Natural killer cell treated with Interleukin-12 subunit alpha and Interleukin-12 subunit beta and Interleukin-15 and Interleukin-18, amount 100 ng/mL, for 72 hours (primary cell): ENCODE measurements around the gene GSK3B. TPM values are rescaled to one million over a fixed set of nuclear protein-coding genes. Genes with fewer than 3 reads are reported as not detected.

ENCODE experiments used
- ATAC-seq, 2 donors: fragments of 150-1000 bp; cut with Tn5 transposase in 1 of 2; sonication (Bioruptor Pico), chemical (Tn5 transposase) in 1 of 2; 2 replicates each; pipeline ENCODE4 v1.10.0; 2021
- DNase-seq: peaks from one replicate; pipeline ENCODE4 v3.0.0; 2022; ENCODE audit warnings: low spot score
- H3K27ac Mint-ChIP-seq, 2 donors: 1 replicate in 1 of 2; 2 replicates in 1 of 2; pipeline ENCODE4 v1.8.0; 2022; ENCODE audit warnings: mixed read lengths in 2 of 2, mild to moderate bottlenecking in 1 of 2, moderate library complexity in 1 of 2
- H3K27me3 Mint-ChIP-seq, 2 donors: 1 replicate in 1 of 2; 2 replicates in 1 of 2; pipeline ENCODE4 v1.8.0; 2022; ENCODE audit warnings: mixed read lengths in 2 of 2
- H3K36me3 Mint-ChIP-seq: one replicate; pipeline ENCODE4 v1.8.0; 2022; ENCODE audit warnings: mixed read lengths
- H3K4me1 Mint-ChIP-seq, 2 donors: 1 replicate in 1 of 2; 2 replicates in 1 of 2; pipeline ENCODE4 v1.8.0; 2022; ENCODE audit warnings: low read depth in 2 of 2, mixed read lengths in 2 of 2, mild to moderate bottlenecking in 1 of 2
- H3K4me3 Mint-ChIP-seq: one replicate; pipeline ENCODE4 v1.8.0; 2022; ENCODE audit warnings: mixed read lengths
- H3K9me3 Mint-ChIP-seq: 2 replicates; pipeline ENCODE4 v1.8.0; 2022; ENCODE audit warnings: mixed read lengths
- total RNA-seq, 2 donors: library from RNA; stranded (reverse); gene quantifications; one replicate each; pipeline ENCODE4 v1.2.3, GENCODE V29; 2022

Gene GSK3B
- total RNA-seq, 2 donors from 2014 or later = 43.9 to 44.3 TPM

GRCh38 chr3:120113128-120114116 lies 19.2 kb upstream of the GSK3B start:
- H3K9me3 Mint-ChIP-seq = peaks cover 5% of the 10 kb centered on the region
- DNase-seq = no peak
- peaks cover 0 to 7% of the 10 kb centered on the region in 2 donors for H3K27me3 Mint-ChIP-seq
- ATAC-seq = no peak
- H3K36me3 Mint-ChIP-seq = peaks cover 12% of the 10 kb centered on the region
- H3K4me1 Mint-ChIP-seq = no peaks in the 10 kb centered on the region
- no peak overlapping the region for H3K27ac Mint-ChIP-seq
- H3K4me3 Mint-ChIP-seq = no peak overlapping the region

GRCh38 chr3:120111898-120112297 lies 17.7 kb upstream of the GSK3B start:
- peaks cover 0 to 7% of the 10 kb centered on the region in 2 donors for H3K27me3 Mint-ChIP-seq
- peaks cover 2% of the 10 kb centered on the region for H3K9me3 Mint-ChIP-seq
- no peaks in the 10 kb centered on the region for H3K4me1 Mint-ChIP-seq
- H3K27ac Mint-ChIP-seq = no peak overlapping the region
- ATAC-seq = no peak
- no peak for DNase-seq
- no peak overlapping the region for H3K4me3 Mint-ChIP-seq
- peaks cover 7% of the 10 kb centered on the region for H3K36me3 Mint-ChIP-seq

- Mint-ChIP-seq H3K36me3 (peaks cover 6% of the 10 kb centered on the region), H3K27me3 (no peaks in the 10 kb centered on the region), H3K27ac (no peak overlapping the region), H3K4me3 (no peak overlapping the region), H3K9me3 (no peaks in the 10 kb centered on the region), H3K4me1 (peaks cover 0 to 6% of the 10 kb centered on the region in 2 donors)
- DNase-seq = no peak
- no peak for ATAC-seq
Measured at GRCh38 chr3:120103276-120103675, 9.0 kb upstream of the GSK3B start.

GRCh38 chr3:120102674-120103073 lies 8.4 kb upstream of the GSK3B start:
- no peaks in the 10 kb centered on the region for H3K9me3 Mint-ChIP-seq
- ATAC-seq (no peak), DNase-seq (no peak)
- H3K4me3 Mint-ChIP-seq = no peak overlapping the region
- peaks cover 6% of the 10 kb centered on the region for H3K36me3 Mint-ChIP-seq
- H3K27ac Mint-ChIP-seq = no peak overlapping the region
- H3K27me3 Mint-ChIP-seq = no peaks in the 10 kb centered on the region
- H3K4me1 Mint-ChIP-seq = peaks cover 0 to 6% of the 10 kb centered on the region in 2 donors

GRCh38 chr3:120102232-120102631 lies 8.0 kb upstream of the GSK3B start:
- no peak overlapping the region for H3K4me3 Mint-ChIP-seq
- DNase-seq = no peak
- peaks cover 0 to 6% of the 10 kb centered on the region in 2 donors for H3K4me1 Mint-ChIP-seq
- no peaks in the 10 kb centered on the region for H3K27me3 Mint-ChIP-seq
- H3K36me3 Mint-ChIP-seq = peaks cover 6% of the 10 kb centered on the region
- no peak overlapping the region for H3K27ac Mint-ChIP-seq
- ATAC-seq = no peak
- no peaks in the 10 kb centered on the region for H3K9me3 Mint-ChIP-seq

- no peak overlapping the region for H3K4me3 Mint-ChIP-seq
- DNase-seq = no peak
- H3K9me3 Mint-ChIP-seq = no peaks in the 10 kb centered on the region
- H3K27ac Mint-ChIP-seq = no peak overlapping the region
- peaks cover 6% of the 10 kb centered on the region for H3K36me3 Mint-ChIP-seq
- H3K27me3 Mint-ChIP-seq = no peaks in the 10 kb centered on the region
- no peak for ATAC-seq
- peaks cover 0 to 6% of the 10 kb centered on the region in 2 donors for H3K4me1 Mint-ChIP-seq
Measured at GRCh38 chr3:120101624-120102023, 7.4 kb upstream of the GSK3B start.

- no peaks in the 10 kb centered on the region for H3K9me3 Mint-ChIP-seq
- no peak overlapping the region for H3K27ac Mint-ChIP-seq
- DNase-seq = no peak
Measured at GRCh38 chr3:120100711-120101110, 6.5 kb upstream of the GSK3B start.

GRCh38 chr3:120098710-120099109 lies 4.5 kb upstream of the GSK3B start:
- Mint-ChIP-seq H3K36me3 (peaks cover 11% of the 10 kb centered on the region), H3K4me3 (no peak overlapping the region), H3K27ac (no peak overlapping the region), H3K27me3 (no peaks in the 10 kb centered on the region), H3K9me3 (no peaks in the 10 kb centered on the region), H3K4me1 (peaks cover 9 to 15% of the 10 kb centered on the region in 2 donors)
- DNase-seq = no peak
- ATAC-seq = no peak

More at GRCh38 chr3:120100711-120101110, 6.5 kb upstream of the GSK3B start:
- Mint-ChIP-seq H3K4me1 (peaks cover 7 to 12% of the 10 kb centered on the region in 2 donors), H3K27me3 (no peaks in the 10 kb centered on the region), H3K36me3 (peaks cover 11% of the 10 kb centered on the region), H3K4me3 (no peak overlapping the region)
- ATAC-seq = no peak

- ATAC-seq (no peak), DNase-seq (no peak)
- H3K4me3 Mint-ChIP-seq = no peak overlapping the region
- H3K27me3 Mint-ChIP-seq = no peaks in the 10 kb centered on the region
- H3K36me3 Mint-ChIP-seq = peaks cover 11% of the 10 kb centered on the region
- peaks cover 9 to 15% of the 10 kb centered on the region in 2 donors for H3K4me1 Mint-ChIP-seq
- H3K9me3 Mint-ChIP-seq = no peaks in the 10 kb centered on the region
- H3K27ac Mint-ChIP-seq = no peak overlapping the region
Measured at GRCh38 chr3:120095979-120096426, 1.8 kb upstream of the GSK3B start.

- peaks cover 11% of the 10 kb centered on the region for H3K36me3 Mint-ChIP-seq
- no peaks in the 10 kb centered on the region for H3K9me3 Mint-ChIP-seq
- H3K27ac Mint-ChIP-seq = no peak overlapping the region
- ATAC-seq (peak; percentile 61 to 63), DNase-seq (peak; percentile 90)
- no peak overlapping the region for H3K4me3 Mint-ChIP-seq
- H3K4me1 Mint-ChIP-seq = peaks cover 9 to 15% of the 10 kb centered on the region in 2 donors
- no peaks in the 10 kb centered on the region for H3K27me3 Mint-ChIP-seq
Measured at GRCh38 chr3:120095226-120095978, 1.2 kb upstream of the GSK3B start.

GRCh38 chr3:120094776-120095225 lies 554 bp upstream of the GSK3B start:
- ATAC-seq = peak; percentile 86 to 87
- peaks cover 11% of the 10 kb centered on the region for H3K36me3 Mint-ChIP-seq
- H3K27ac Mint-ChIP-seq = no peak overlapping the region
- H3K4me1 Mint-ChIP-seq = peaks cover 9 to 15% of the 10 kb centered on the region in 2 donors
- H3K4me3 Mint-ChIP-seq = no peak overlapping the region
- H3K27me3 Mint-ChIP-seq = no peaks in the 10 kb centered on the region
- no peaks in the 10 kb centered on the region for H3K9me3 Mint-ChIP-seq
- peak; percentile 99 for DNase-seq

- H3K9me3 Mint-ChIP-seq = no peaks in the 10 kb centered on the region
- H3K36me3 Mint-ChIP-seq = peaks cover 12% of the 10 kb centered on the region
- no peak overlapping the region for H3K27ac Mint-ChIP-seq
- ATAC-seq (no peak), DNase-seq (no peak)
- no peak overlapping the region for H3K4me3 Mint-ChIP-seq
- H3K27me3 Mint-ChIP-seq = no peaks in the 10 kb centered on the region
- peaks cover 19% of the 10 kb centered on the region in 2 donors for H3K4me1 Mint-ChIP-seq
Measured at GRCh38 chr3:120093119-120093910, 932 bp downstream of the GSK3B start.

- no peak overlapping the region for H3K27ac Mint-ChIP-seq
- no peak overlapping the region for H3K4me3 Mint-ChIP-seq
- no peaks in the 10 kb centered on the region for H3K27me3 Mint-ChIP-seq
- peaks cover 19% of the 10 kb centered on the region in 2 donors for H3K4me1 Mint-ChIP-seq
- DNase-seq (no peak), ATAC-seq (no peak)
- no peaks in the 10 kb centered on the region for H3K9me3 Mint-ChIP-seq
- peaks cover 12% of the 10 kb centered on the region for H3K36me3 Mint-ChIP-seq
Measured at GRCh38 chr3:120092474-120092873, 1.8 kb downstream of the GSK3B start.
